ENCODE results near the gene JPT2. TPM values are rescaled to one million over a fixed set of nuclear protein-coding genes. Genes with fewer than 3 reads are reported as not detected.

JPT2 gene
- total and polyA plus RNA-seq, 10 of the 15 experiments (the other 5 are each of a cell fraction or from before 2014, with no cell fraction given) = 11.7 to 78.4 (median 48.4) TPM

GRCh38 chr16:1662543-1662942 lies 15.5 kb upstream of the JPT2 start (continued):
- TF ChIP-seq SKIL (IDR thresholded peaks at IDR 0.05; ENCODE audit: low read depth, poor library complexity, severe bottlenecking) = no peak
- no peak for TF ChIP-seq ZNF384 (IDR thresholded peaks at IDR 0.05; ENCODE audit: borderline replicate concordance, low read depth, low read length)
- TF ChIP-seq BCL3 (IDR thresholded peaks at IDR 0.05; ENCODE audit: borderline replicate concordance, insufficient read depth, low read depth, low read length, poor library complexity, severe bottlenecking) = no peak
- no peak for TF ChIP-seq NFYB (IDR thresholded peaks at IDR 0.05; ENCODE audit: insufficient read depth, low read depth, low read length)
- no peak for TF ChIP-seq IKZF1 (conservative IDR thresholded peaks at IDR 0.05)
- no peak for TF ChIP-seq STAT3 (IDR thresholded peaks at IDR 0.05; ENCODE audit: low read depth, low read length)
- TF ChIP-seq TCF3 (IDR thresholded peaks at IDR 0.05; ENCODE audit: borderline replicate concordance, insufficient read depth, low read depth, low read length) = no peak
- no peak for TF ChIP-seq ETV6 (conservative IDR thresholded peaks at IDR 0.05 in 1 of 2, IDR thresholded peaks at IDR 0.05 in 1 of 2; ENCODE audit: borderline replicate concordance in 1 of 2, low read depth in 1 of 2)
- TF ChIP-seq SREBF2 (IDR thresholded peaks at IDR 0.05; ENCODE audit: low read length) = no peak
- TF ChIP-seq, protein P1, sequence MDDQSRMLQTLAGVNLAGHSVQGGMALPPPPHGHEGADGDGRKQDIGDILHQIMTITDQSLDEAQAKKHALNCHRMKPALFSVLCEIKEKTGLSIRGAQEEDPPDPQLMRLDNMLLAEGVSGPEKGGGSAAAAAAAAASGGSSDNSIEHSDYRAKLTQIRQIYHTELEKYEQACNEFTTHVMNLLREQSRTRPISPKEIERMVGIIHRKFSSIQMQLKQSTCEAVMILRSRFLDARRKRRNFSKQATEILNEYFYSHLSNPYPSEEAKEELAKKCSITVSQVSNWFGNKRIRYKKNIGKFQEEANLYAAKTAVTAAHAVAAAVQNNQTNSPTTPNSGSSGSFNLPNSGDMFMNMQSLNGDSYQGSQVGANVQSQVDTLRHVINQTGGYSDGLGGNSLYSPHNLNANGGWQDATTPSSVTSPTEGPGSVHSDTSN (IDR thresholded peaks at IDR 0.05; ENCODE audit: insufficient replicate concordance, low read depth, low read length) = no peak
- no peak for TF ChIP-seq E2F4 (IDR thresholded peaks at IDR 0.05; ENCODE audit: low read depth, low read length)
- TF ChIP-seq NFYA (IDR thresholded peaks at IDR 0.05; ENCODE audit: borderline replicate concordance, low read depth, low read length) = no peak
